ENCODE data around the gene ATRNL1.
"Not testable (repeated sequence)": the region's sequence is repeated elsewhere in the genome, so short reads cannot be mapped to it uniquely, and the experiment has no call there.

Gene ATRNL1

GRCh38 chr10:115674496-115674895 lies 581.3 kb downstream of the ATRNL1 start:
- Histone ChIP-seq H3K4me3 (ENCODE audit: low read length) (no peak overlapping the region), H3K9ac (ENCODE audit: low read length) (no peak overlapping the region), H3K4me1 (ENCODE audit: control insufficient read depth, insufficient read depth, low read length) (no peaks in the 10 kb centered on the region), H3K36me3 (ENCODE audit: control insufficient read depth, insufficient read depth, low read length) (no peaks in the 10 kb centered on the region), H3K27ac (ENCODE audit: low read depth, low read length) (no peak overlapping the region), H3K27me3 (ENCODE audit: control insufficient read depth, insufficient read depth, low read length) (no peaks in the 10 kb centered on the region)

GRCh38 chr10:115696747-115697146 lies 603.6 kb downstream of the ATRNL1 start:
- H3K27ac ChIP-seq (ENCODE audit: low read depth, low read length), result no peak overlapping the region
- H3K4me3 ChIP-seq (ENCODE audit: low read length), result no peak overlapping the region
- no peak overlapping the region for H3K9ac ChIP-seq (ENCODE audit: low read length)
- no peaks in the 10 kb centered on the region for H3K4me1 ChIP-seq (ENCODE audit: control insufficient read depth, insufficient read depth, low read length)
- H3K36me3 ChIP-seq (ENCODE audit: control insufficient read depth, insufficient read depth, low read length), result no peaks in the 10 kb centered on the region
- H3K27me3 ChIP-seq (ENCODE audit: control insufficient read depth, insufficient read depth, low read length), result no peaks in the 10 kb centered on the region

GRCh38 chr10:115706026-115706425 lies 612.9 kb downstream of the ATRNL1 start:
- H3K27ac ChIP-seq (ENCODE audit: low read depth, low read length), result no peak overlapping the region
- peaks cover 2% of the 10 kb centered on the region for H3K4me1 ChIP-seq (ENCODE audit: control insufficient read depth, insufficient read depth, low read length)
- no peaks in the 10 kb centered on the region for H3K27me3 ChIP-seq (ENCODE audit: control insufficient read depth, insufficient read depth, low read length)
- H3K4me3 ChIP-seq (ENCODE audit: low read length), result no peak overlapping the region
- no peak overlapping the region for H3K9ac ChIP-seq (ENCODE audit: low read length)
- H3K36me3 ChIP-seq (ENCODE audit: control insufficient read depth, insufficient read depth, low read length), result no peaks in the 10 kb centered on the region

- Histone ChIP-seq H3K27ac (ENCODE audit: low read depth, low read length) (no peak overlapping the region), H3K4me1 (ENCODE audit: control insufficient read depth, insufficient read depth, low read length) (peaks cover 2% of the 10 kb centered on the region), H3K9ac (ENCODE audit: low read length) (no peak overlapping the region), H3K27me3 (ENCODE audit: control insufficient read depth, insufficient read depth, low read length) (no peaks in the 10 kb centered on the region), H3K4me3 (ENCODE audit: low read length) (no peak overlapping the region), H3K36me3 (ENCODE audit: control insufficient read depth, insufficient read depth, low read length) (no peaks in the 10 kb centered on the region)
Measured at GRCh38 chr10:115706488-115707076, 613.4 kb downstream of the ATRNL1 start.

GRCh38 chr10:115710136-115710535 lies 617.0 kb downstream of the ATRNL1 start:
- no peak overlapping the region for H3K27ac ChIP-seq (ENCODE audit: low read depth, low read length)
- no peak overlapping the region for H3K9ac ChIP-seq (ENCODE audit: low read length)
- no peaks in the 10 kb centered on the region for H3K36me3 ChIP-seq (ENCODE audit: control insufficient read depth, insufficient read depth, low read length)
- no peak overlapping the region for H3K4me3 ChIP-seq (ENCODE audit: low read length)
- peaks cover 2% of the 10 kb centered on the region for H3K4me1 ChIP-seq (ENCODE audit: control insufficient read depth, insufficient read depth, low read length)
- H3K27me3 ChIP-seq (ENCODE audit: control insufficient read depth, insufficient read depth, low read length), result no peaks in the 10 kb centered on the region

GRCh38 chr10:115711306-115711705 lies 618.1 kb downstream of the ATRNL1 start:
- H3K36me3 ChIP-seq (ENCODE audit: control insufficient read depth, insufficient read depth, low read length), result no peaks in the 10 kb centered on the region
- no peak overlapping the region for H3K4me3 ChIP-seq (ENCODE audit: low read length)
- no peak overlapping the region for H3K9ac ChIP-seq (ENCODE audit: low read length)
- no peaks in the 10 kb centered on the region for H3K4me1 ChIP-seq (ENCODE audit: control insufficient read depth, insufficient read depth, low read length)
- no peaks in the 10 kb centered on the region for H3K27me3 ChIP-seq (ENCODE audit: control insufficient read depth, insufficient read depth, low read length)
- H3K27ac ChIP-seq (ENCODE audit: low read depth, low read length), result no peak overlapping the region

- Histone ChIP-seq H3K4me1 (ENCODE audit: control insufficient read depth, insufficient read depth, low read length) (no peaks in the 10 kb centered on the region), H3K9ac (ENCODE audit: low read length) (no peak overlapping the region), H3K4me3 (ENCODE audit: low read length) (no peak overlapping the region), H3K27ac (ENCODE audit: low read depth, low read length) (no peak overlapping the region), H3K27me3 (ENCODE audit: control insufficient read depth, insufficient read depth, low read length) (no peaks in the 10 kb centered on the region), H3K36me3 (ENCODE audit: control insufficient read depth, insufficient read depth, low read length) (no peaks in the 10 kb centered on the region)
Measured at GRCh38 chr10:115720121-115720520, 627.0 kb downstream of the ATRNL1 start.

GRCh38 chr10:115727129-115727528 lies 634.0 kb downstream of the ATRNL1 start:
- Histone ChIP-seq H3K36me3 (ENCODE audit: control insufficient read depth, insufficient read depth, low read length) (no peaks in the 10 kb centered on the region), H3K9ac (ENCODE audit: low read length) (no peak overlapping the region), H3K4me3 (ENCODE audit: low read length) (no peak overlapping the region), H3K27ac (ENCODE audit: low read depth, low read length) (no peak overlapping the region), H3K4me1 (ENCODE audit: control insufficient read depth, insufficient read depth, low read length) (no peaks in the 10 kb centered on the region), H3K27me3 (ENCODE audit: control insufficient read depth, insufficient read depth, low read length) (no peaks in the 10 kb centered on the region)

GRCh38 chr10:115744089-115744488 lies 650.9 kb downstream of the ATRNL1 start:
- Histone ChIP-seq H3K27me3 (ENCODE audit: control insufficient read depth, insufficient read depth, low read length) (no peaks in the 10 kb centered on the region), H3K27ac (ENCODE audit: low read depth, low read length) (no peak overlapping the region), H3K36me3 (ENCODE audit: control insufficient read depth, insufficient read depth, low read length) (no peaks in the 10 kb centered on the region), H3K4me3 (ENCODE audit: low read length) (no peak overlapping the region), H3K4me1 (ENCODE audit: control insufficient read depth, insufficient read depth, low read length) (no peaks in the 10 kb centered on the region), H3K9ac (ENCODE audit: low read length) (no peak overlapping the region)

- H3K27ac ChIP-seq (ENCODE audit: low read depth, low read length), result no peak overlapping the region
- no peaks in the 10 kb centered on the region for H3K36me3 ChIP-seq (ENCODE audit: control insufficient read depth, insufficient read depth, low read length)
- H3K4me3 ChIP-seq (ENCODE audit: low read length), result no peak overlapping the region
- H3K9ac ChIP-seq (ENCODE audit: low read length), result no peak overlapping the region
- H3K4me1 ChIP-seq (ENCODE audit: control insufficient read depth, insufficient read depth, low read length), result no peaks in the 10 kb centered on the region
- H3K27me3 ChIP-seq (ENCODE audit: control insufficient read depth, insufficient read depth, low read length), result no peaks in the 10 kb centered on the region
Measured at GRCh38 chr10:115745943-115746342, 652.8 kb downstream of the ATRNL1 start.

- no peaks in the 10 kb centered on the region for H3K36me3 ChIP-seq (ENCODE audit: control insufficient read depth, insufficient read depth, low read length)
- no peak overlapping the region for H3K4me3 ChIP-seq (ENCODE audit: low read length)
- no peaks in the 10 kb centered on the region for H3K27me3 ChIP-seq (ENCODE audit: control insufficient read depth, insufficient read depth, low read length)
- H3K27ac ChIP-seq (ENCODE audit: low read depth, low read length), result no peak overlapping the region
- H3K4me1 ChIP-seq (ENCODE audit: control insufficient read depth, insufficient read depth, low read length), result no peaks in the 10 kb centered on the region
- H3K9ac ChIP-seq (ENCODE audit: low read length), result no peak overlapping the region
Measured at GRCh38 chr10:115747811-115748210, 654.6 kb downstream of the ATRNL1 start.

GRCh38 chr10:115758488-115758887 lies 665.3 kb downstream of the ATRNL1 start:
- not testable (repeated sequence) for H3K4me1 ChIP-seq (ENCODE audit: control insufficient read depth, insufficient read depth, low read length)

GRCh38 chr10:115760131-115760530 lies 667.0 kb downstream of the ATRNL1 start:
- Histone ChIP-seq H3K9ac (ENCODE audit: low read length) (no peak overlapping the region), H3K4me3 (ENCODE audit: low read length) (no peak overlapping the region), H3K27ac (ENCODE audit: low read depth, low read length) (no peak overlapping the region), H3K4me1 (ENCODE audit: control insufficient read depth, insufficient read depth, low read length) (no peaks in the 10 kb centered on the region), H3K36me3 (ENCODE audit: control insufficient read depth, insufficient read depth, low read length) (no peaks in the 10 kb centered on the region), H3K27me3 (ENCODE audit: control insufficient read depth, insufficient read depth, low read length) (no peaks in the 10 kb centered on the region)

More at GRCh38 chr10:115758488-115758887, 665.3 kb downstream of the ATRNL1 start:
- not testable (repeated sequence) for H3K4me3 ChIP-seq (ENCODE audit: low read length); H3K27me3 ChIP-seq (ENCODE audit: control insufficient read depth, insufficient read depth, low read length); H3K36me3 ChIP-seq (ENCODE audit: control insufficient read depth, insufficient read depth, low read length); H3K9ac ChIP-seq (ENCODE audit: low read length); H3K27ac ChIP-seq (ENCODE audit: low read depth, low read length)
